Activated T-helper 17 cell treated with anti-CD3 and anti-CD28 coated beads, Interleukin-2, amount 50 U/mL, for 72 hours (primary cell): Measurements from ENCODE around the gene WDR90. TPM values are rescaled to one million over a fixed set of nuclear protein-coding genes. Genes with fewer than 3 reads are reported as not detected.
A peak's percentile ranks its signal among the peaks of the same experiment; 100 is the strongest.

ENCODE experiments used
- ATAC-seq: fragments of 150-1000 bp; cut with Tn5 transposase; replicated peaks from 2 replicates; pipeline ENCODE4 v1.10.0; 2021; ENCODE audit warnings: mild to moderate bottlenecking, moderate library complexity
- H3K27ac Mint-ChIP-seq: one replicate; pipeline ENCODE4 v1.8.0; 2022; ENCODE audit warnings: mixed read lengths
- H3K27me3 Mint-ChIP-seq: one replicate; pipeline ENCODE4 v1.8.0; 2022; ENCODE audit warnings: mixed read lengths
- H3K36me3 Mint-ChIP-seq: one replicate; pipeline ENCODE4 v1.8.0; 2022; ENCODE audit warnings: low read depth, mild to moderate bottlenecking, mixed read lengths
- H3K4me1 Mint-ChIP-seq: one replicate; pipeline ENCODE4 v1.8.0; 2022; ENCODE audit warnings: mixed read lengths
- H3K4me3 Mint-ChIP-seq: one replicate; pipeline ENCODE4 v1.8.0; 2022; ENCODE audit warnings: mild to moderate bottlenecking, mixed read lengths
- H3K9me3 Mint-ChIP-seq: one replicate; pipeline ENCODE4 v1.8.0; 2022; ENCODE audit warnings: mixed read lengths
- total RNA-seq, 2 donors: library from RNA; stranded (reverse); gene quantifications; one replicate each; pipeline ENCODE4 v1.2.3, GENCODE V29; 2022

Gene WDR90
- total RNA-seq, 2 donors from 2014 or later: 50.7 to 93.9 TPM

DNA sequence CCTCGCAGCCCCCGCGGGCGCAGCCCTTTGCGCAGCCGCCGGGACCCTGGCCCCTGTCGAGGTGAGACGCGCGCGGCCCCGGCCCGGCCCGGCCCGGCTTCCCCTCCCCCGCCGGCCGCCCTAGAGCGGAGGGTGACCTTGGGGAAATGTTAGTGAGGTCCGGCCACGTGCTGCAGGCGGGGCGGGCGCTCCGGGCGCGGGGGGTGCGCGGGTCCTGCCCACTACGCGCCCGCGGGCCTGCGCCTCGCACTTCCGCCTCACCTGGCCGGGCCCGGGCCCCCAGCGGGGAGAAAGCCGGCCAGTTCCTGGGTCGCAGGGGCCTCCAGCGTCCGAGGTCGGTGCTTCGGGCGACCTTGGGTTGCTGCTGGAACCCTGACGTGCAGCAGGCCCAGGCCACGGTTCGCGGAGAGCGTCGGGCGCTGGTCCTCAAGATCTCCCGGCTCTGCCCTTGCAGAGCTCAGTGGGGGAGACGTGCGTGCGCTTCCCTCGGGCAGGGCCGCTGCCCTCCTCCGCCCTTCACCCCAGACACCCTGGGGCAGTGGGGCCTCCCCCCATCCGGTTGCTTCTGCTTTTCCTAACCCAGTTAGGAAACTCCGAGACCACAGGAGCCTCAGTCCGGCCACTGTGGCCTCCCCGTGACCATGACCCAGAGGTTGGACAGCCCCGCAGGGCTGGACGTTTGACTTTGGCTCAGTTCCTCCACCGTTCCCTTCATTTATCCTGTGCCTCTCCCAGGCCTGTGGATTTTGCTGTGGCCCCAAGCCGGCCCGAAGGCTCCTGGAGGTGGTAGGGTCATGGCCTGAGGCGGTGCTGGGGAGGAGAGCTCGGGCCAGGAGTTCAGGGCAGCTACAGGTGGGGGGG, 6.7 kb upstream of the WDR90 start:
- no peak overlapping the region for H3K27ac Mint-ChIP-seq
- H3K4me3 Mint-ChIP-seq: peak overlapping the region; percentile 72

DNA sequence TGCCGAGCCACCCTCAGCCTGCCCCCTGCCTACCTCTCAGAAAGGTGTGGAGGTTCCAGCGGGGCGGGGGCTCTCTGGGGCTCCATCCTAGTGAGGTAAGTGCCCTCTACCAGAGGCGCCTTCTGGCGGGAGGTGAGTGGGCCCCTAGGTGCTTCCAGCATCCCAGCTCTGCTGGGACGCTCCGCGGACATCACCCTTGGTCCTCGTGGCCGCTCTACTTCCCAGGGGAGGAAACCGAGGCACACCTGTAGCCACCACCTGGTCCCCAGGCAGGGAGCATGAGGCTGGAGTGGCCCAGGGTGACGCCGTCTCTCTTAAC, 6.2 kb upstream of the WDR90 start:
- peaks cover 8% of the 10 kb centered on the region for H3K4me1 Mint-ChIP-seq
- H3K9me3 Mint-ChIP-seq: no peaks in the 10 kb centered on the region
- ATAC-seq: no peak
- peaks cover 11% of the 10 kb centered on the region for H3K36me3 Mint-ChIP-seq
- no peak overlapping the region for H3K27ac Mint-ChIP-seq
- H3K27me3 Mint-ChIP-seq: no peaks in the 10 kb centered on the region
- peak overlapping the region; percentile 72 for H3K4me3 Mint-ChIP-seq

More for the DNA sequence above, 6.7 kb upstream of the WDR90 start:
- Mint-ChIP-seq H3K4me1 (peaks cover 8% of the 10 kb centered on the region), H3K27me3 (no peaks in the 10 kb centered on the region), H3K36me3 (peaks cover 11% of the 10 kb centered on the region), H3K9me3 (no peaks in the 10 kb centered on the region)
- ATAC-seq: peak; percentile 59

DNA sequence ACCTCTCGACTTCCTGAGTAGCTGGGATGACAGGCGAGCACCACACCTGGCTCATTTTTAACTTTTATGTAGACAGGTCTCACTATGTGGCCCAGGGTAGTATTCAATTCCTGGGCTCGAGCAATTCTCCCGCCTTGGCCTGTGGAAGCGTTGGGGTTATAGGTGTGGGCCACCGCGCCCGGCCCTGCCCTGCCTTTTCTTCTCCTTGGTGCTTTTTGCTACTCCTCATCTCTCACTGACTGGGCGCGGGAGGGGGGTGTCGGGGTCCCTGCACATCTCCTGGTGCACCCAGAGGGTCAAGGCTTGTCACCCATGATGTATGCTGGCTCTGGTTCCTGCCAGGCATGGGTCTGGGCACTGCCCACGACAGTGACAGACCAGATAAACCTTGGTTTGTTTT, 4.6 kb upstream of the WDR90 start:
- peaks cover 8% of the 10 kb centered on the region for H3K4me1 Mint-ChIP-seq
- no peaks in the 10 kb centered on the region for H3K27me3 Mint-ChIP-seq
- no peak for ATAC-seq
- peaks cover 11% of the 10 kb centered on the region for H3K36me3 Mint-ChIP-seq
- no peak overlapping the region for H3K27ac Mint-ChIP-seq
- H3K4me3 Mint-ChIP-seq: peak overlapping the region; percentile 72
- H3K9me3 Mint-ChIP-seq: no peaks in the 10 kb centered on the region

DNA sequence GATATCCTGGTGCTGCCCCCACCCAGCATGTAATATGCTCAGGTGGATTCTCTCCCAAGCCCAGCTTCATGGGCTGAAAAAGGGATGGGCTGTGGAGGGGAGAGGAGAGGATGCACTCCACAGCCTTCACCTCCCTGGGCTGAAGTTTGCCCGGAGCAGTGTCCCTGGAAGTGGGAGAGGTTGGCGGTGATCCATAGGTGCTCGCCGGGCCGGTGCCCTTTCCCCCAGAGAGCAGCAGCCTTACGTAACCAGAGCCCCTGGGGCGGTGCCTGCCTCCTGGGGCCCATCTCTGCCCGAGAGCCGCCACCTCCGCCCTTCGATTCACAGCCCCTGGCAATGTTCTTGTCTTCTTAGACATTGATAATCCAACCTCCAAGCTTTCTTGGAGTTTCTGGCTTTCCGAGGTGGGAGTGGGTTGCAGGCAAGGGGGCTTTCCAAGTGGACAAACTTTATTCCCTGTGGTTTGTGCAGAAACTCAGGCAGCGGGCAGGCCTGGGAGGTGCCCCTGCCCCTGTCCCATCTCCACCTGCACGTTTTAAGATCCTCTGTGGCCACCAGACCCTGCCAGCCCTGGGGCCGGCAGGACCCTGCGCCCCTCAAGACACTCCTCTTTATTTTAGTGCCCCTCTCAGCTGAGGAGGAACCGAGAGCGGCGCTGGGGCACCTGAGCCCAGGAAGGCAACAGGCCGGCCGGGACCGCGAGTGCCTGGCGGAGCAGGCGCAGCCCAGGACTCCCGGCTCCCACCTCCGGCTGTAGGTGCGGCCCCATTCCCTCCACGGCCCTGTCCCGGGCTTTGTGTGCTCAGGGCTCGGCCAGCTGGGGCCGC, 3.1 kb upstream of the WDR90 start:
- Mint-ChIP-seq H3K4me3 (no peak overlapping the region), H3K9me3 (no peaks in the 10 kb centered on the region), H3K27me3 (no peaks in the 10 kb centered on the region), H3K4me1 (peaks cover 8% of the 10 kb centered on the region), H3K36me3 (peaks cover 11% of the 10 kb centered on the region), H3K27ac (no peak overlapping the region)
- no peak for ATAC-seq

DNA sequence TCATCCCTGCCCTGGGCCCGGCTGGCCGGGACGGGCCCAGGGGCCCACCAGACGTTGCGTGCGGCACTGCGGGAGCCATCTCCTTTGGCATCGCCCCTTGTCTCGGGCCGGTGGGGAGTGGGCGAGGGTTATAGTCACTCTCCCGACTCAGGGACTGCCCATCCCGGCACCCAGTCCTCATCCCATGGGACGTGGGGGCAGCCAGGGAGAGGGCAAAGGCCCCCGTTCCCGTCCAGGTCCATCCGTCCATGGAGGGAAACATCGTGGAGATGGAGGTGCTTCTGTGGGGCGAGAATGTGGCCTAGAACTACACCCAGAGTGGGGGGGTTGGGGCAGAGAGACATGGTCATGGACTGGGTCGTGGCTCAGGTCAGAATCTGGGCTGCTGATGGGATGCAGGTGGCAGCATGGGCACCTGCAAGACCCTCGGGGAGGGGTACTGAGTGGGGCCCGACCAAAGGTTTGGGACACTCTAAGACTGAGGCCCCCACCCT, 2.4 kb upstream of the WDR90 start:
- no peak overlapping the region for H3K27ac Mint-ChIP-seq
- H3K27me3 Mint-ChIP-seq: no peaks in the 10 kb centered on the region
- H3K9me3 Mint-ChIP-seq: no peaks in the 10 kb centered on the region
- no peak overlapping the region for H3K4me3 Mint-ChIP-seq
- ATAC-seq: no peak
- H3K4me1 Mint-ChIP-seq: peaks cover 8% of the 10 kb centered on the region
- peaks cover 11% of the 10 kb centered on the region for H3K36me3 Mint-ChIP-seq

DNA sequence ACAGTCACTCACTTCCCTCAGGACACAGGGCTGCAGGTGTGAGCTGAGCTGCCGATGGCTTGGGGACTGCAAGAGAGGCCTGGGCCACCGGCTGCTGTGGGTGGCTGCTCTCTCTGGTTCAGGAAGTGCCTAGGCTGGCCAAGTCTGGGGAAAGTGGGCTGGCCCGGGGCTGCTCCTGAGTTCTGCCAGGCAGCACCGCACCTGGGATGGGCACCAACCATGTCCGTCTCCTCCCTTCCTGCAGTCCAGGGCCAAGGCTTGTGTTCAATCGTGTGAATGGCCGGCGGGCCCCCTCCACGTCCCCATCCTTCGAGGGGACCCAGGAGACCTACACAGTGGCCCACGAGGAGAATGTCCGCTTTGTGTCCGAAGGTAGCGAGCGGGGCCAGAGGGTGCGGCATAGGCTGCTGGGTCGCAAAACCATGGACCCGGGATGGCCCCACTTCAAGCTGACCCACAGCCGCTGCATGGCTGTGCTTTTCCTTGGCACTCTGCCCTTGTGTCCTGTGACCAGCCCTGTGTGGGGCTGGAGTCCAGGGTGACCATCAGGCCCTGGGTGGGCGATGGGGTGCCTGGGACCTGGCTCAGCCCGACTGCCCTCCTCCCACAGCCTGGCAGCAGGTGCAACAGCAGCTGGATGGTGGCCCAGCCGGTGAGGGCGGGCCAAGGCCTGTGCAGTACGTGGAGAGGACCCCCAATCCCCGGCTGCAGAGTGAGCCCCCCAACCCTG, 1.8 kb upstream of the WDR90 start:
- peaks cover 11% of the 10 kb centered on the region for H3K36me3 Mint-ChIP-seq
- no peak overlapping the region for H3K27ac Mint-ChIP-seq
- H3K4me1 Mint-ChIP-seq: peaks cover 8% of the 10 kb centered on the region
- no peaks in the 10 kb centered on the region for H3K9me3 Mint-ChIP-seq
- H3K4me3 Mint-ChIP-seq: peak overlapping the region; percentile 73
- ATAC-seq: no peak
- no peaks in the 10 kb centered on the region for H3K27me3 Mint-ChIP-seq

DNA sequence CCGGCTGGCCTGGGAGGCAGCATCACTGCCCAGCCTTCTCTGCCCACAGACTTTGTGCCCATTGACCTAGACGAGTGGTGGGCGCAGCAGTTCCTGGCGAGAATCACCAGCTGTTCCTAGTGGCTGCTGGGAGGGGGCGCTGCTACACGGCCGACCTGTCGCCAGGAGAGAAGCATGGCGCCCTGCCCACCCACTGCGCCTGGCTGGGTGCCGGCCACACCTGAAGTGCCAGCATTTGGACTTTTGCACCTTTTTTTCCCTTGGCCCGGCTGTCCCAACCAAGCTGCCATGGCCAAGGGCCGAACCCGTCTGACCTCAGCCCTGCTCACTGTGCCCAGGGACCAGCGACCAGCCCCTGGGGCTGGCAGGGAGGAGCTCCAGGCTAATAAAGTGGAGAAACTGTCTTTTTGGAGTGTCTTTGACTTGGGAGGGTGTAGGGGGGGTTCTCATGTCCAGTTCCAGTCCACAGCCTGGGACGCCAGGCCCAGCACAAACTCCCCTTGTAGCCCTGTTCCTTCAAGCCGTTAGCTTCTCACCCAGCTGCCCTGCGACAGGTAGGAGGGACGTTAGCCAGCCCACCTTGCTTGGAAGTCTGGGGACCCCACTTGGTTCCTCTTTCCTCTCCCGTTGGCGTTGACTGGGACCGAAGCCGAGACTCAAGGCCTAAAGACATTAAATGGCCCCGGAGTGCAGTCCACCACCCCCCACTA, 939 bp upstream of the WDR90 start:
- Mint-ChIP-seq H3K4me1 (peaks cover 8% of the 10 kb centered on the region), H3K9me3 (no peaks in the 10 kb centered on the region), H3K36me3 (peaks cover 11% of the 10 kb centered on the region), H3K27me3 (no peaks in the 10 kb centered on the region), H3K27ac (peak overlapping the region; percentile 46), H3K4me3 (peak overlapping the region; percentile 73)
- peak; percentile 22 for ATAC-seq

DNA sequence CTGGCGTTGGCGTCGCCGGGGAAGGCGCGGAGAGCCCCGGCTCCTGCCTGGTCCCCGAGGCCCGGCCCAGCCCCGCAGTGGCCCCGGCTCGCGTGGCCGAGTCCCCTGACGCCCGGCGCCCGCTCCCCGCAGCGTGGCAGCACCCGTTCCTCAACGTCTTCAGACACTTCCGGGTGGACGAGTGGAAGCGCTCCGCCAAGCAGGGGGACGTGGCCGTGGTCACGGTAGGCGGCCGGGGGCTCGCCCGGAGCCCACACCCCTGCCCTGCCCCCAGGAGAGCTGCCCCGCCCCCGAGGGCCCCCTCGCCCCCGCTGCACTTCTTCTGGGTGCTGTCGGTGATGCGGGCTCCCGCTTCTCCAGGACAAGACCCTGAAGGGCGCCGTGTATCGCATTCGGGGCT, 466 bp downstream of the WDR90 start:
- H3K27me3 Mint-ChIP-seq: no peaks in the 10 kb centered on the region
- H3K4me3 Mint-ChIP-seq: peak overlapping the region; percentile 62
- ATAC-seq: peak; percentile 27
- H3K9me3 Mint-ChIP-seq: no peaks in the 10 kb centered on the region
- no peak overlapping the region for H3K27ac Mint-ChIP-seq
- no peaks in the 10 kb centered on the region for H3K36me3 Mint-ChIP-seq
- H3K4me1 Mint-ChIP-seq: peaks cover under 1% of the 10 kb centered on the region

DNA sequence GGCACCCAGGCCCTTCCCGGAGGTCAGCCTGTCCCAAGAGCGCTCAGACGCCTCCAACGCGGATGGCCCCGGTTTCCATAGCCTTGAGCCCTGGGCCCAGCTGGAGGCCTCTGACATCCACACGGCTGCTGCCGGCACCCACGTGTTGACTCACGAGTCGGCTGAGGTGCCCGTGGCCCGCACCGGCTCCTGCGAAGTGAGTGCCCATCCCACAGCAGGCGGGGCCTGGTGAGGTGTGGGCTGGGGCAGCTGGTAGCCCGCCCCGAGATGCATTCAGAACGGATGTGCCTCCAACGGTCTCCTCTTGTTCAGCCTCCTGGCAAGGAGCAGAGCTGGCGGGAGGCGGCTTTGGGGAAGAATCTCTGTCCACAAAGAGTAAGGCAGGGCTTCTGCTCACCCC, 2.7 kb downstream of the WDR90 start:
- Mint-ChIP-seq H3K27ac (no peak overlapping the region), H3K4me1 (no peaks in the 10 kb centered on the region), H3K9me3 (no peaks in the 10 kb centered on the region), H3K36me3 (no peaks in the 10 kb centered on the region), H3K27me3 (no peaks in the 10 kb centered on the region), H3K4me3 (no peak overlapping the region)
- no peak for ATAC-seq

DNA sequence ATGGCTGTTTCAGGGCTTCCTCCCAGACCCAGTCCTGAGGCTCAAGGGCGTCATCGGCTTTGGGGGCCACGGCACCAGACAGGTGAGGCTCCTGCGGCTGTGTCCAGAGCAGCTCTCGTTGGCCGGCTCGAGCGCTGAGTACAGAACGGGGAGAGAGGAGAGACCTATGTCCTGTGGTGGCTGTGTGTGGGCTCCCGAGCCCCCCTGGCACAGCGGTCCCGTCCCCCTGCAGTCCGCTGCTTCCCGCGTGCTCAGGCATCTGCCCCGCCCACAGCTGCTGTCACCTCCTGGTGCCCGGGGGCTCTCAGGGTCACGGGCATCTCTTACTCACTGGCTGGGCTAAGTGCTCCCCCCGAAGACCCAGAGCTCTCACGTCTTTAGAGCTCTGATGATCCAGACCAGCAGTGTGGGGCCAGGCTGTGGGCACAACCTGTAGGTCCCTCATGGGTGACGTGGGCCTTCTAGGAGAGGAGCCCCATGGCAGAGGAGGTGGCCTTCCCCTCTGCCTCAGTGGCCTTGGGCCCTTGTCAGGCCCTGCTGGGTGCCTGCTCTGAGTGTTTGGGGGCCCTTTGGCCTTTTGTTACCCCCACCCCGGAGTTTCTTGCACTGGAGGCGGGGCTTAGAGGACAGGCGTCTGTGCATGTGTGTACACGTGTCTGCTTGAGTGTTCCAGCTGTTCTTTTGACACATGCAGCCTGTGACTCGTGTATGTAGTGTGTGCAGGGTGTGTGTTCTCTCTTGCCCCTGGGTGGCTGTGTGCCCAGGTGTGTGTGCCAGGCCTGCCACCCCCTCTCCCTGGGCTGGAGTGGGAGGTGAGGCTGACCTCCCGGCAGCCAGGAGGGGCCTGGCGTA, 3.5 kb downstream of the WDR90 start:
- Mint-ChIP-seq H3K4me1 (no peaks in the 10 kb centered on the region), H3K27ac (no peak overlapping the region), H3K4me3 (no peak overlapping the region), H3K36me3 (no peaks in the 10 kb centered on the region), H3K9me3 (no peaks in the 10 kb centered on the region), H3K27me3 (no peaks in the 10 kb centered on the region)
- no peak for ATAC-seq

DNA sequence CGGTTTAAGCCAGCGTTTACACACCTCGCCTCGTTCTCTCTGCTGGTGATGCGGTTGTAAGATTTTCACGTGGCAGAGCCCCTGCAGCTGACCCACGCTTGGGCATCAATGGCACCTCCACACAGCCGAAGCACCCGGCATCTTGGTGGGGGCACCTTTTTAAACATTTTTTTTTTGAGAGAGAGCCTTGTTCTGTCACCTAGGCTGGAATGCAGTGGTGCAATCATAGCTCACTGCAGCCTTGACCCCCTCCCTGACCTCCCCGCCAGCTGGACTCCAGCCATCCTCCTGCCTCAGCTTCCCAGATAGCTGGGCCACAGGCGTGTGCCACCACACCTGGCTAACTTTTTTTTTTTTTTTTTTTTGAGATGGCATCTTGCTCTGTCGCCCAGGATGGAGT, 4.9 kb downstream of the WDR90 start:
- Mint-ChIP-seq H3K4me1 (no peaks in the 10 kb centered on the region), H3K27me3 (no peaks in the 10 kb centered on the region), H3K9me3 (no peaks in the 10 kb centered on the region), H3K36me3 (no peaks in the 10 kb centered on the region), H3K4me3 (no peak overlapping the region), H3K27ac (no peak overlapping the region)
- no peak for ATAC-seq

DNA sequence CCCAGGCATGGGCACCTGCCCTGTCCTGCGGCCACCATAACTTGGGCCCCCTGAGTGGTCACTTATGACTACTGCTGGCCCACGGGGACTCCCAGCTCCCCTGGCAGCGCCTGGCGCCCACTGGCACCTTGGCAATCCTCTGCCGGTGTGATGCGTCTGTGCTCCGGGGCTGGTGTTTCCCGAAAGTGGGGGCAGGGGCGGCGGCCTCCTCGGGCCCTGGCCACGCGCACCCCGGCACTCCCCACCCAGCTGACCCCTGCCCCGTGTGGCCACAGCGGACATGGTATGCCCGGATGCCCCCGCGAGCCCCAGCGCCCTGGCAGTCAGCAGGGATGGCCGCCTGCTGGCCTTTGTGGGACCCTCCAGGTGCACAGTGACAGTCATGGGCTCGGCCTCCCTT, 8.3 kb downstream of the WDR90 start:
- Mint-ChIP-seq H3K4me3 (no peak overlapping the region), H3K4me1 (no peaks in the 10 kb centered on the region), H3K9me3 (no peaks in the 10 kb centered on the region), H3K36me3 (no peaks in the 10 kb centered on the region), H3K27ac (no peak overlapping the region), H3K27me3 (no peaks in the 10 kb centered on the region)
- no peak for ATAC-seq
